Mucosa of descending colon (tissue), 3 donors: ENCODE results near the gene ASB2. TPM values are rescaled to one million over a fixed set of nuclear protein-coding genes. Genes with fewer than 3 reads are reported as not detected.

Experiments used
- ATAC-seq: fragments of 200-7000 bp; cut with Tn5 transposase; one replicate; pipeline ENCODE4 v1.9.1; 2020; ENCODE audit warnings: mild to moderate bottlenecking, moderate library complexity
- DNase-seq, 3 donors: peaks; one replicate each; pipeline ENCODE4 v3.0.0-alpha.2; 2020
- H3K36me3 ChIP-seq: fragments of 200-600 bp; one replicate; pipeline ENCODE4 v1.8.0; 2021; ENCODE audit warnings: low read depth, mild to moderate bottlenecking
- H3K4me1 ChIP-seq: fragments of 200-600 bp; one replicate; pipeline ENCODE4 v1.8.0; 2021; ENCODE audit warnings: low read depth, mild to moderate bottlenecking
- H3K4me3 ChIP-seq: fragments of 200-600 bp; one replicate; pipeline ENCODE4 v1.8.0; 2021; ENCODE audit warnings: mild to moderate bottlenecking
- H3K9me3 ChIP-seq: fragments of 200-600 bp; one replicate; pipeline ENCODE4 v1.8.0; 2021; ENCODE audit warnings: mild to moderate bottlenecking
- intact Hi-C, 2 donors: fragments of 100-400 bp; cut with DNase I in 1 of 2; cut with micrococcal nuclease in 1 of 2; formaldehyde crosslinking; loops; one replicate each; pipeline versions ENCODE4 v1.11.0 to v1.11.1; 2022; cut with DNase I, micrococcal nuclease
- total RNA-seq, 3 donors: library from RNA; stranded (reverse); fragmentation: NEBNext Ultra II Directional in 2 of 3; extraction: Animal tissue kit (Norgen Biotek cat#: 25700) in 2 of 3; gene quantifications; one replicate each; pipeline versions ENCODE4 v1.2.1 to v1.2.4, GENCODE V29; 2021 to 2023
- TF ChIP-seq, protein P1 (sequence below): fragments of 200-600 bp; IDR thresholded peaks from one replicate; pipeline ENCODE4 v1.8.0; 2022; ENCODE audit warnings: antibody characterized with exemption, mild to moderate bottlenecking
- donor health status: DM: no; HTN: no; CAD: no; lungs with moderate emphysema.
- donor health status: DM: no; HTN: no; CAD: no.
- donor health status: DM: no; HTN: yes; CAD: no.

Gene ASB2
- total RNA-seq, 3 donors from 2014 or later, result 5.2 to 89.1 (median 8.8) TPM

DNA sequence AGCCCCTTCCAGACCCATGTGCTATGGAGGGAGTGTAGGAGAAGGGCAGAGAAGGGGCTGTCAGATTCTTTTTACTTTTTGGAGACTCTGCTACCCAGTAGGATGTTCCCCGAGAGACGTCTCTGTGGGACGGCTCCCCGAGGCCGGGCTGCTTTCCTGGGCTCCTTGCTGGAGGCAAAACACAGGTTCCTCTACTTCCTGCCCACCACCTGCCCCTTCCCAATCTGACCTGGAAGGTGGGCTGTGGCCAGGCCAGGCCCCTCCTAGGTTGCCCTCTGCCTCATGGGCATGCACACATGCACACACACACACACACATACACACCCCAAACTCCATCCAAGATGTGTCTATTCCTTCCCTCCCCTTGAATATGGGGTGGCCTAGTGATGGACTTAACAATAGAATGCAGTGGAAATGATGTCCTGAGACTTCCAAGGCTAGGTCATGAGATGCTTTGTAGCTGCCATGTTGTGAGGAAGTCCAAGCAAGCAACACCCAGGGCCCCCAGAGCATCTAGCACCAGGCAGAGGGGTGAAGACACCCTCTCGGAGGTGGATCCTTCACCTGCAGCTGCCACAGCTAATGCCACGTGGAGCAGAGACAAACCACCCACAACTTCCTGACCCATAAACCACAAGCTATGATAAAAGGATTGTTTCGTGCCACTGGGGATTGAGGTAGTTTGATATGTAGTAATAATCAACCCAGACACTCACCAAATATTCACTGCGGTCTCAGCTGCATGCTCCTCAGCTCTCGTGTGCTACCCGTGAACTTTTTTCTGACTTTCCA lies 1.6 kb upstream of the ASB2 start:
- DNase-seq (peak in 2 of 3 donors; percentile 43 to 62), ATAC-seq (peak; percentile 64)
- TF ChIP-seq, protein P1, sequence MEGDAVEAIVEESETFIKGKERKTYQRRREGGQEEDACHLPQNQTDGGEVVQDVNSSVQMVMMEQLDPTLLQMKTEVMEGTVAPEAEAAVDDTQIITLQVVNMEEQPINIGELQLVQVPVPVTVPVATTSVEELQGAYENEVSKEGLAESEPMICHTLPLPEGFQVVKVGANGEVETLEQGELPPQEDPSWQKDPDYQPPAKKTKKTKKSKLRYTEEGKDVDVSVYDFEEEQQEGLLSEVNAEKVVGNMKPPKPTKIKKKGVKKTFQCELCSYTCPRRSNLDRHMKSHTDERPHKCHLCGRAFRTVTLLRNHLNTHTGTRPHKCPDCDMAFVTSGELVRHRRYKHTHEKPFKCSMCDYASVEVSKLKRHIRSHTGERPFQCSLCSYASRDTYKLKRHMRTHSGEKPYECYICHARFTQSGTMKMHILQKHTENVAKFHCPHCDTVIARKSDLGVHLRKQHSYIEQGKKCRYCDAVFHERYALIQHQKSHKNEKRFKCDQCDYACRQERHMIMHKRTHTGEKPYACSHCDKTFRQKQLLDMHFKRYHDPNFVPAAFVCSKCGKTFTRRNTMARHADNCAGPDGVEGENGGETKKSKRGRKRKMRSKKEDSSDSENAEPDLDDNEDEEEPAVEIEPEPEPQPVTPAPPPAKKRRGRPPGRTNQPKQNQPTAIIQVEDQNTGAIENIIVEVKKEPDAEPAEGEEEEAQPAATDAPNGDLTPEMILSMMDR, result no peak
- Histone ChIP-seq H3K4me3 (no peak overlapping the region), H3K36me3 (no peaks in the 10 kb centered on the region), H3K9me3 (no peaks in the 10 kb centered on the region), H3K4me1 (no peaks in the 10 kb centered on the region)
- intact Hi-C loops, result no loop called here

DNA sequence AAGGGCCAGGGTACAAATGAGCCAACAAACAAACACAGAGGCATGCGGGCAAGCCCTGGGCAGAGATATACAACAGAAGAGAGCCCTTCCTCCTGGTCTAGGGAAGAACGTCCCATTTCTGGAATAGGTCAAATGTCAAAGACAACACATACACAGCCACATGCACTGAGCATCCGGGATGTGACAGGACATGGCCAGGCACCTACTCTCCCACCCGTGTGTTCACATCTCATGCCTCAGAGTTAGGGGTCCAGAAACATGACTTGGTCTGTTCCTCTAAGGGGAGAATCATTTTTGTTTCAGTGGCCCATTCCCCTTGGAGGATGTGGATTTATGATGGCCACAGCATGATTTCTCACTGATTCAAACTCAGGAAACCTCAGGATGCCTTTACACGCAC lies 801 bp upstream of the ASB2 start:
- Histone ChIP-seq H3K4me3 (no peak overlapping the region), H3K4me1 (no peaks in the 10 kb centered on the region), H3K9me3 (no peaks in the 10 kb centered on the region), H3K36me3 (no peaks in the 10 kb centered on the region)
- TF ChIP-seq, protein P1, result no peak
- intact Hi-C loops, result no loop called here
- DNase-seq (peak in 1 of 3 donors; percentile 24), ATAC-seq (no peak)

- DNase-seq (no peak), ATAC-seq (peak; percentile 20)
- intact Hi-C loops, result no loop called here
- TF ChIP-seq, protein P1, result no peak
- Histone ChIP-seq H3K4me1 (no peaks in the 10 kb centered on the region), H3K36me3 (no peaks in the 10 kb centered on the region), H3K4me3 (no peak overlapping the region), H3K9me3 (no peaks in the 10 kb centered on the region)
Observed at GRCh38 chr14:93975791-93976476, 436 bp downstream of the ASB2 start.

GRCh38 chr14:93974833-93975232 lies 1.5 kb downstream of the ASB2 start:
- no peaks in the 10 kb centered on the region for H3K4me1 ChIP-seq
- intact Hi-C loops, result no loop called here
- H3K9me3 ChIP-seq, result no peaks in the 10 kb centered on the region
- DNase-seq, result peak in 1 of 3 donors; percentile 50
- no peak overlapping the region for H3K4me3 ChIP-seq
- TF ChIP-seq, protein P1, result no peak
- ATAC-seq, result no peak
- no peaks in the 10 kb centered on the region for H3K36me3 ChIP-seq

- no peak for ATAC-seq
- no peak overlapping the region for H3K4me3 ChIP-seq
- TF ChIP-seq, protein P1, result no peak
Observed at GRCh38 chr14:93974299-93974698, 2.1 kb downstream of the ASB2 start.

More at GRCh38 chr14:93974299-93974698, 2.1 kb downstream of the ASB2 start:
- Histone ChIP-seq H3K4me1 (no peaks in the 10 kb centered on the region), H3K9me3 (no peaks in the 10 kb centered on the region), H3K36me3 (no peaks in the 10 kb centered on the region)
- intact Hi-C loops, result no loop called here
- DNase-seq, result no peak
